Measurements from ENCODE around the gene RANBP17. TPM values are rescaled to one million over a fixed set of nuclear protein-coding genes. Genes with fewer than 3 reads are reported as not detected.

The RANBP17 gene
- total RNA-seq, 1 donor from 2014 or later = 49.7 TPM

DNA sequence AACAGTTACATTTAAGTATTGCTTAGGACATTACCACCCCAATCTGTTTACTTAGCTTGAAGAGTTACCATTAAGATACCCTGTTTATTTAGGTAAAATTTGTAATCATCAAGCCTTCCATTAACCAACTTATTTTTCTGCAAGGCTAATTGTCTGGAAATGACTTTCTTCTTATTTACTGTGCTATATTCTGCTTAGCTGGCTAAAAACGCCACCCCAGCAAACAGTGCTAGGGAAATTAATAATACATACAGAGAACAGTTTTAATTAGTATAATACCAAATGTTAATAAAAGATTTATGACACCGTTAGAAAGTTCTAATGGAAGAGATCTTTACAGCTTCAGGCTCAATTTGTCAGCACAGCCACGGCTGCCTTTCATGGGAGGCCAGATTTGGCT is 461.2 kb downstream of the RANBP17 start:
- Mint-ChIP-seq H3K36me3 (no peaks in the 10 kb centered on the region), H3K9me3 (no peaks in the 10 kb centered on the region), H3K4me1 (no peaks in the 10 kb centered on the region), H3K27ac (no peak overlapping the region), H3K27me3 (ENCODE audit: insufficient read depth, low read depth) (peaks cover 46% of the 10 kb centered on the region), H3K4me3 (no peak overlapping the region)
- Histone ChIP-seq H3K9me3 (ENCODE audit: low read depth) (no peaks in the 10 kb centered on the region), H4K20me1 (ENCODE audit: low read depth) (peaks cover 12% of the 10 kb centered on the region), H3K4me3 (no peak overlapping the region), H2AFZ (replicated peaks) (no peak overlapping the region), H3K79me2 (ENCODE audit: low read depth) (no peaks in the 10 kb centered on the region), H3K36me3 (no peaks in the 10 kb centered on the region), H3K4me2 (no peak overlapping the region), H3K27ac (no peak overlapping the region), H3K27me3 (peaks cover 100% of the 10 kb centered on the region), H3K4me1 (peaks cover under 1% of the 10 kb centered on the region), H3K9ac (no peak overlapping the region), H3F3A (ENCODE audit: low read depth) (peaks cover 7% of the 10 kb centered on the region)
- no peak for DNase-seq (ENCODE audit: low spot score)
- TF ChIP-seq EZH2 (IDR thresholded peaks at IDR 0.05) (no peak), CTCF (IDR thresholded peaks at IDR 0.05) (no peak), EZH2phosphoT487 (IDR thresholded peaks at IDR 0.05) (no peak)

DNA sequence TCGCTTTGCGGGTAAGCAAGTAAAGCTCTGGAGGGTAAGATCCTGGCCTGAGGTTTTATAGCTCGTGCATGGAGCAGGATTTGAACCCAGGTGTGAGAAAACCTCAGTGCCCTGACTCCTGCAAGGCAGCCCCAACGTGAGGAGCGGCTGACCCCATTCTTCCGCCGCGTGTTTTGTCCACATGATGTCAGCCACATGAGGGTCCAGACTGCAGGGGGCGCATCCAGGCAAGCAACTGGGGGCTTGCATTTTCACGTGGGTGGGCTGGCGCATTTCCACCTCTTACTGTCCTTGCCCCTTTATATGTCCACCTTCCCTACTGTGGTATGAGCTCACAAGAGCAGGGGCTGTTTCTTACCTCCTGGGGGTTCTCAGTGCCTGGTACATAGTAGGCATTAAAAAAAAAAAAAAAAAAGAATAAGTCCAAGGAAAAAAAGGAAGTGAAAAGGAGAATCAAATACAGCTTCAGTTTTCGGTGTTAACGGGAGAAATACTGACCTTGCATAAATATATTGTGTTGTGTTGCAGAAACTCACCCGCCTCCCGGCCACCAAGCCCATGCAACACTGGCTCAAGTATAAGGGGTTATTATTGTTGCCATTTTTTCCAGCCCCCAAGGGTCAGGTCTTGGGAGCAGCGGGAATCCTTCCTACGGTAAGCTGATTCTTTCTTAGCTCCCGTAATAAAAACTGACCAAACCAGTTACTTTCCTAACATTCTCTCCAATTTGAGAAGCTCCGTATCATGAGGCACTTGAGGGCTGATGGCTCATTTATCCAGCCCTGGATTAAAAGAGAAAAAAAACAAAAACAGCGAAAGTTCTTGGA is 462.2 kb downstream of the RANBP17 start:
- no peaks in the 10 kb centered on the region for H3K36me3 ChIP-seq
- H3K4me1 ChIP-seq = no peaks in the 10 kb centered on the region
- Mint-ChIP-seq H3K27ac (no peak overlapping the region), H3K36me3 (no peaks in the 10 kb centered on the region), H3K4me3 (no peak overlapping the region), H3K27me3 (ENCODE audit: insufficient read depth, low read depth) (peaks cover 40% of the 10 kb centered on the region), H3K9me3 (no peaks in the 10 kb centered on the region), H3K4me1 (no peaks in the 10 kb centered on the region)
- no peak overlapping the region for H2AFZ ChIP-seq (replicated peaks)
- no peaks in the 10 kb centered on the region for H3K9me3 ChIP-seq (ENCODE audit: low read depth)
- peaks cover 4% of the 10 kb centered on the region for H4K20me1 ChIP-seq (ENCODE audit: low read depth)
- no peak overlapping the region for H3K4me2 ChIP-seq
- no peak overlapping the region for H3K27ac ChIP-seq
- TF ChIP-seq EZH2phosphoT487 (IDR thresholded peaks at IDR 0.05) (no peak), CTCF (IDR thresholded peaks at IDR 0.05) (peak; percentile 33)
- no peaks in the 10 kb centered on the region for H3K79me2 ChIP-seq (ENCODE audit: low read depth)
- H3K9ac ChIP-seq = no peak overlapping the region
- no peak overlapping the region for H3K4me3 ChIP-seq
- peaks cover 5% of the 10 kb centered on the region for H3F3A ChIP-seq (ENCODE audit: low read depth)
- peak; percentile 8 for DNase-seq (ENCODE audit: low spot score)
- peaks cover 100% of the 10 kb centered on the region for H3K27me3 ChIP-seq

- Mint-ChIP-seq H3K4me1 (no peaks in the 10 kb centered on the region), H3K4me3 (no peak overlapping the region), H3K27ac (no peak overlapping the region), H3K9me3 (no peaks in the 10 kb centered on the region), H3K36me3 (no peaks in the 10 kb centered on the region), H3K27me3 (ENCODE audit: insufficient read depth, low read depth) (peaks cover 20% of the 10 kb centered on the region)
- peaks cover 97% of the 10 kb centered on the region for H3K27me3 ChIP-seq
- TF ChIP-seq EZH2phosphoT487 (IDR thresholded peaks at IDR 0.05) (no peak), EZH2 (IDR thresholded peaks at IDR 0.05) (no peak), CTCF (IDR thresholded peaks at IDR 0.05) (no peak)
- no peak overlapping the region for H2AFZ ChIP-seq (replicated peaks)
- no peaks in the 10 kb centered on the region for H3K79me2 ChIP-seq (ENCODE audit: low read depth)
- no peaks in the 10 kb centered on the region for H3K36me3 ChIP-seq
- H3K9ac ChIP-seq = no peak overlapping the region
- no peaks in the 10 kb centered on the region for H3K4me1 ChIP-seq
- no peaks in the 10 kb centered on the region for H4K20me1 ChIP-seq (ENCODE audit: low read depth)
- H3K9me3 ChIP-seq (ENCODE audit: low read depth) = no peaks in the 10 kb centered on the region
- no peak for DNase-seq (ENCODE audit: low spot score)
- H3K4me3 ChIP-seq = no peak overlapping the region
- H3K4me2 ChIP-seq = no peak overlapping the region
- no peak overlapping the region for H3K27ac ChIP-seq
- H3F3A ChIP-seq (ENCODE audit: low read depth) = no peaks in the 10 kb centered on the region
Measured at GRCh38 chr5:171330021-171330420, 468.2 kb downstream of the RANBP17 start.
